Uterus (tissue), 4 donors: Measurements from ENCODE around the gene WDR4. TPM values are rescaled to one million over a fixed set of nuclear protein-coding genes. Genes with fewer than 3 reads are reported as not detected.

Experiments used
- DNase-seq, 2 donors: peaks; one replicate each; pipeline ENCODE4 v3.0.0-alpha.2; 2019 to 2020
- H3K27ac ChIP-seq, 2 donors: fragments of 200-600 bp; sonication (generic); 1 replicate in 1 of 2; 2 replicates in 1 of 2; pipeline ENCODE4 v1.5.1; 2016 to 2018
- H3K27me3 ChIP-seq, 2 donors: fragments of 200-600 bp; sonication (generic); one replicate each; pipeline ENCODE4 v1.5.1; 2018 to 2019; ENCODE audit warnings: control low read depth in 1 of 2
- H3K36me3 ChIP-seq, 2 donors: fragments of 200-600 bp; sonication (generic); one replicate each; pipeline ENCODE4 v1.5.1; 2019; ENCODE audit warnings: control low read depth in 1 of 2
- H3K4me1 ChIP-seq, 2 donors: fragments of 200-600 bp; sonication (generic); one replicate each; pipeline ENCODE4 v1.5.1; 2018 to 2019; ENCODE audit warnings: control low read depth in 1 of 2
- H3K4me3 ChIP-seq, 2 donors: fragments of 200-600 bp; sonication (generic); 1 replicate in 1 of 2; 2 replicates in 1 of 2; pipeline ENCODE4 v1.5.1; 2018 to 2019; ENCODE audit warnings: mild to moderate bottlenecking in 1 of 2
- H3K9me3 ChIP-seq, 2 donors: fragments of 200-600 bp; sonication (generic); one replicate each; pipeline ENCODE4 v1.5.1; 2019; ENCODE audit warnings: control low read depth in 1 of 2
- CTCF ChIP-seq, 4 experiments: fragments of 200-600 bp in 2 of 4; fragments of 450-650 bp in 2 of 4; sonication (generic) in 2 of 4; IDR thresholded peaks; one replicate each; pipeline ENCODE4 v1.5.1; 2016 to 2019; ENCODE audit warnings: antibody characterized with exemption in 4 of 4, mild to moderate bottlenecking in 2 of 4, moderate library complexity in 1 of 4
- POLR2A ChIP-seq, 2 donors: fragments of 450-650 bp; IDR thresholded peaks; one replicate each; pipeline ENCODE4 v1.6.1; 2016; ENCODE audit warnings: antibody characterized with exemption in 2 of 2, mild to moderate bottlenecking in 1 of 2, moderate library complexity in 1 of 2
- intact Hi-C: fragments of 100-400 bp; cut with DNase I; formaldehyde crosslinking; loops from one replicate; pipeline ENCODE4 v1.15.1; 2023; ENCODE audit warnings: low total_unique reads
- total RNA-seq, 4 donors: library from RNA; depleted of rRNA in 3 of 4; stranded (reverse); fragments of >200 nt in 3 of 4; gene quantifications; one replicate each; pipeline versions ENCODE4 v1.1.0 to v1.2.4, GENCODE V29; 2014 to 2023
- donor health status: DM: yes; HTN: yes; CAD: no.

Gene WDR4
- total RNA-seq, 4 donors from 2014 or later: 6.4 to 19.1 (median 17.8) TPM; not detected in 1

GRCh38 chr21:42829954-42830353 is 49.4 kb downstream of the WDR4 start:
- no peak overlapping the region for H3K27ac ChIP-seq
- intact Hi-C loops: no loop called here
- DNase-seq: no peak
- TF ChIP-seq CTCF (IDR thresholded peaks at IDR 0.05): no peak
- no peak for TF ChIP-seq POLR2A (IDR thresholded peaks at IDR 0.05)
- H3K27me3 ChIP-seq: peaks cover 0 to 6% of the 10 kb centered on the region in 2 donors
- H3K4me3 ChIP-seq: no peak overlapping the region
- no peaks in the 10 kb centered on the region for H3K36me3 ChIP-seq
- H3K9me3 ChIP-seq: no peaks in the 10 kb centered on the region
- H3K4me1 ChIP-seq: no peaks in the 10 kb centered on the region

- no peak for DNase-seq
Measured at GRCh38 chr21:42829417-42829816, 49.9 kb downstream of the WDR4 start.

GRCh38 chr21:42827588-42827987 is 51.8 kb downstream of the WDR4 start:
- Histone ChIP-seq H3K4me3 (no peak overlapping the region), H3K27me3 (peaks cover 0 to 6% of the 10 kb centered on the region in 2 donors), H3K9me3 (no peaks in the 10 kb centered on the region), H3K36me3 (no peaks in the 10 kb centered on the region), H3K4me1 (no peaks in the 10 kb centered on the region), H3K27ac (no peak overlapping the region)
- intact Hi-C loops: no loop called here
- TF ChIP-seq CTCF (IDR thresholded peaks at IDR 0.05) (no peak), POLR2A (IDR thresholded peaks at IDR 0.05) (no peak)
- DNase-seq: no peak

More at GRCh38 chr21:42829417-42829816, 49.9 kb downstream of the WDR4 start:
- no peak overlapping the region for H3K27ac ChIP-seq
- no peaks in the 10 kb centered on the region for H3K9me3 ChIP-seq
- TF ChIP-seq CTCF (IDR thresholded peaks at IDR 0.05): no peak
- no peaks in the 10 kb centered on the region for H3K4me1 ChIP-seq
- no peaks in the 10 kb centered on the region for H3K36me3 ChIP-seq
- H3K27me3 ChIP-seq: peaks cover 0 to 6% of the 10 kb centered on the region in 2 donors
- intact Hi-C loops: no loop called here
- no peak overlapping the region for H3K4me3 ChIP-seq

GRCh38 chr21:42820616-42821465 is 58.5 kb downstream of the WDR4 start:
- Histone ChIP-seq H3K36me3 (no peaks in the 10 kb centered on the region), H3K27ac (no peak overlapping the region), H3K27me3 (no peaks in the 10 kb centered on the region), H3K4me1 (no peaks in the 10 kb centered on the region), H3K9me3 (no peaks in the 10 kb centered on the region), H3K4me3 (no peak overlapping the region)
- TF ChIP-seq CTCF (IDR thresholded peaks at IDR 0.05) (no peak), POLR2A (IDR thresholded peaks at IDR 0.05) (no peak)
- intact Hi-C loops: no loop called here
- no peak for DNase-seq

GRCh38 chr21:42819861-42820615 is 59.3 kb downstream of the WDR4 start:
- no peak for DNase-seq
- intact Hi-C loops: no loop called here

More at GRCh38 chr21:42819861-42820615, 59.3 kb downstream of the WDR4 start:
- H3K4me3 ChIP-seq: no peak overlapping the region
- no peaks in the 10 kb centered on the region for H3K9me3 ChIP-seq
- TF ChIP-seq CTCF (IDR thresholded peaks at IDR 0.05): no peak
- no peak for TF ChIP-seq POLR2A (IDR thresholded peaks at IDR 0.05)
- no peaks in the 10 kb centered on the region for H3K4me1 ChIP-seq
- H3K27ac ChIP-seq: no peak overlapping the region
- no peaks in the 10 kb centered on the region for H3K27me3 ChIP-seq
- H3K36me3 ChIP-seq: no peaks in the 10 kb centered on the region
